HG02588 (cell line): ENCODE data around the gene FOXO3.
"Not testable (repeated sequence)": the region's sequence is repeated elsewhere in the genome, so short reads cannot be mapped to it uniquely, and the experiment has no call there.

Experiments
- ATAC-seq: cut with Tn5 transposase; IDR thresholded peaks from one replicate; pipeline ENCODE4 v1.9.1; 2021; ENCODE audit warnings: mild to moderate bottlenecking, moderate library complexity; ENCODE audit not compliant: unreplicated experiment

Gene FOXO3

DNA sequence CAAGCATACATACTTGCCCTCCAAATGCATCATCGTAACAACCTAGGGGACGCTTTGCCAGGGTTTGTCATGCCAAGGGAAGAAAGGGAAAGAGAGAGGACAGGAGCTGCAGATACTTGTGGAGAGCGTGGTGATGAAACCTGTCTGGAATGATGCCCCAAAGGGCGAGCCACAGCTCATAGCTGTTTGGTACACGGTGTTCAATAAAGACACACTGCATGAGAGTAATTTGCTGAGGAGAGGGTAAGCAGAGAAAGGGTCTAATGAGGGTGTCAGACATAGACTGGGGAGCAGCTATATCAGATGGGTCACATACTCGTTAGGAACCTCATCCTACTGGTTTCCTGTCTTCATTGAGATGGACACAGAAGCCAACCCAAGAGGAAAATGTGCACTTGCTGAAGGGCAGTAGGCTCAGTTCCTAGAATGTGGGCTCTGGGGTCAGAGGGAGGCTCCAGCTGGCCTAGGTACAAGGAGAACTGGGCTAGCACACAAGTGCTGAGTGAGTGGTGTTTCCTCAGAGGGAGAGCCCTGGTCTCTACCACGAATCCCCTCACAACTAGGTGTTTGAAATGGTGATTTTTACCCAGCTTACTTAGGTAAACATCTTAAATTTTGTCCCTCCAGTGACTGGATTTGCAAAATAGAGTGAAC is 5.2 kb upstream of the FOXO3 start:
- ATAC-seq = no peak

DNA sequence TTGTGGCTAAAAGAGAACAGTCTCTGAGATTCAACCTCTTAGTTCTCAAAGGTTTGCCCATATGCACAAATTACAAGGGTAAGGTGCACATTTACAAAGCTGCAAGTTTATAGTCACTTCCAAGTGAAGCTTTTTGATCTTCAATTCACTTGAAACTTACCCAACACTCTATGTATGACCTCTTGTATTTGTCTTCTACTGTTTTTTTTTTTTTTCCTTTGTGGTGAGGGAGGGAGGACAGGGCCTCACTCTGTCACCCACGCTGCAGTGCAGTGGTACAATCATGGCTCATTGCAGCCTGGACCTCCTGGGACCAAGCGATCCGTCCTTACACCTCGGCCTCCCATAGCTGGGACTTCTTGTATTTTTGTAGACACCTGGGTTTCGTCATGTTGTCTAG is 4.5 kb upstream of the FOXO3 start:
- ATAC-seq = no peak

DNA sequence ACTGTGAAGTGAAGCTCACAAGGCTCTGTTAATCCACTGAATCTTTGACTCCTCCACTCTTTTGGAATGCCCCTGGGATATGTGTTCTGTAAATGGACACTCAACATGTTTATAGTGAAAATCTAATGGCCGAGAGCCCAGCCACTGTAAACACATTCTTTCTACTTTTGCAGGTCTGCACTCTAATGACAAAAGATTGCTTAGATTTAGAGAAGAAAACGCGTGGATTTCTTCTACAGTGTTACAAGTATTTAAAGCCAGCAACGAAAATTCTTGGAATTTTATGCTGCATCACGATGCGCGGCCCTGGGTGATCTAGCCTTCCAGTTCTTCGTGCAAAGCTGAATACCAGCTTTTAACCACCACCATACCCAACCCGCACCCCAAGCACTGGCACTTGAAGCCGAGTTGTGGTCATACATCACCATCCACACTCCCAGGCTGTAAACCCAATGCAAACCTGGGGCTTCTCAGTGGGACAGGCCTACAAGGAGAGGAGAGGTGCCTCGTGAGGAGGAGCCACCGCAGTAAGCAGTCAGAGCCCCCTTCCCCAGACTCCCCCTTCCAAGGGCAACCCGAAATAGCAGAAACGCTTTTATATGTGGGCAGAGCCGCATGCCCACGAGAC is 3.7 kb upstream of the FOXO3 start:
- ATAC-seq = no peak

- ATAC-seq = no peak
Measured at GRCh38 chr6:108557494-108558371, 3.0 kb upstream of the FOXO3 start.

- peak; percentile 55 for ATAC-seq
Measured at GRCh38 chr6:108558372-108559096, 2.2 kb upstream of the FOXO3 start.

DNA sequence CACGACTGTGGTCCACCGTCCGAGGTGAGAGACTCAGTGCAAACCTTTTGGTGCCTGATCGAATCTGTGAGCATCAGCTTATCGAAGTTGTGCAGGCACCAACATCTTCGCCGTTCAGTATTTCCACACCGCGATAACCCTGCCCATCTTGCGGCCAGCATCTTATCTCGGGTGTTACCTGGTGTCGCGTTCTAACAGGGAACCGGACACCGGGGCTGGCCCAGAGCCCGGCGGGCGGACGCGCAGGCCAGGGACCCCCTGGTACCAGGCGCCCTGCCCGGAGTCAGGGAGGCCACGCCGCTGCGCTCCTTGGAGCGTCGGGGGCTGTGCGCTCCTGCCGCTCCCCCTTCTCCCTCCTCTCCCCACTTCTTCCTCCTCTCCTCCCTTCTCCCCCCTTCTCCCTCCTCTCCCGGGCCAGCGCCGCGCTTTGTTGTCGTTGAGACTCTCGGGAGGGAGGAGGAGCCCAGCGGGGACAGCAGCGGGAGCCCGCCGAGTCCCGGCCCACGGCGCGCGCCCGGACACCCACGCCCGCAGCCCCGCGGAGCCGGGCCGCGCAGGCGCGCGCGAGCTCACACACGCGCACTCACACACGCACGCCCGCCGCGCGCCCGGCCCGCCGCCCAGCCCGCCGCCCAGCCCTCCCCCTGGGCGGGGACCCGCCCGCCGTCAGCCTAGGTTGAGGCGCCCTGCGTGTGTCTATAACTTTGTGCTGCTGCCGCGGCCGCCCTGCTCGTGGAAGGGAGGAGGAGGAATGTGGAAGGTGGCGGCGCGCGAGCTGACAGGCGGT is 1.4 kb upstream of the FOXO3 start:
- ATAC-seq = peak; percentile 46

GRCh38 chr6:108559884-108560462 is 744 bp upstream of the FOXO3 start:
- no peak for ATAC-seq

- ATAC-seq = not testable (repeated sequence)
Measured at GRCh38 chr6:108561309-108561647, 561 bp downstream of the FOXO3 start.

GRCh38 chr6:108561742-108562502 is 1.2 kb downstream of the FOXO3 start:
- ATAC-seq = no peak

DNA sequence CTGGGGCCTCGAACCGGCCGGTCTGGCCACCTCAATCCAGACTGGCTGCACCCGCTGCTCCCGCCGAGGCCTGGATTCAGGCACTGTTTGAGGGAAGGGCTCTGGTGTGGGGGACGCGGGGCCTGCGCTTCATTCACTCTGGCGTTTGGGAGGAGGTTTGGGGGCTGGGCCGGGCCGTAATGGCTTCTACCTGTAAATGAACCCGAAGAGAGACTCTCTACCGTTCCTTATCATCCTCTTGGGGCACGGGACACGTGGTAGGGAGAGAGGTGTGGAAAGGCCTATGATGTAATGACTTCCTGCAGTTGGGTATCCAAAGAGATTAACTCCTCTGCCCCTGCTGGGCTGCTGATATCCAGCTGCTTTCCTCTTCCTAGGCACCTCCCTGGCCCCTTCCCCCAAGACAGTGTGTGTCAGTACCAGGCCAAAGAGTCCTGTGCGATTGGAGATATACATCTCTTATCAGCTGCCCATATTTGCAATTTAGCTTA is 1.8 kb downstream of the FOXO3 start:
- ATAC-seq = no peak

GRCh38 chr6:108563292-108563691 is 2.6 kb downstream of the FOXO3 start:
- no peak for ATAC-seq

- no peak for ATAC-seq
Measured at GRCh38 chr6:108564178-108564577, 3.5 kb downstream of the FOXO3 start.

GRCh38 chr6:108565091-108565766 is 4.5 kb downstream of the FOXO3 start:
- ATAC-seq = peak; percentile 56

- peak; percentile 39 for ATAC-seq
Measured at GRCh38 chr6:108565893-108566292, 5.2 kb downstream of the FOXO3 start.

DNA sequence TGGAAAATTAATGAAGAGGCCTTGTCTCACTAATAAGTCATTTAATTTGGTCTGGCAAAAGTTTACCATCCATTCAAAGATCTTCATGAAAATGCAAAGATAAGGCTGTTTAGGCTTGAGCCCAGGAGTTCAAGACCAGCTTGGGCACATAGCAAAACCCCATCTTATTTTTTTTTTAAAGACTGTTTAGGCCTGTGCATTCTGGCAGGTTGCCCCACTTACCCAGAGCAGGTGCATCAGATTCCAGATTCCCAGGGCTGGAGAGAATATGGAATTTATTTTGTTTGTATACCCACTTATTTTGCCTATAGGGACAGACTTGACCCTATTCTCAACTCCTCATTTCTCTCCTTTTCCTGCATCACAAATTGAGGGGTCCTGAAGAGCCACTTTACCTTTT is 5.7 kb downstream of the FOXO3 start:
- ATAC-seq = no peak

- no peak for ATAC-seq
Measured at GRCh38 chr6:108568101-108568500, 7.4 kb downstream of the FOXO3 start.

- ATAC-seq = no peak
Measured at GRCh38 chr6:108568551-108569305, 8.0 kb downstream of the FOXO3 start.

DNA sequence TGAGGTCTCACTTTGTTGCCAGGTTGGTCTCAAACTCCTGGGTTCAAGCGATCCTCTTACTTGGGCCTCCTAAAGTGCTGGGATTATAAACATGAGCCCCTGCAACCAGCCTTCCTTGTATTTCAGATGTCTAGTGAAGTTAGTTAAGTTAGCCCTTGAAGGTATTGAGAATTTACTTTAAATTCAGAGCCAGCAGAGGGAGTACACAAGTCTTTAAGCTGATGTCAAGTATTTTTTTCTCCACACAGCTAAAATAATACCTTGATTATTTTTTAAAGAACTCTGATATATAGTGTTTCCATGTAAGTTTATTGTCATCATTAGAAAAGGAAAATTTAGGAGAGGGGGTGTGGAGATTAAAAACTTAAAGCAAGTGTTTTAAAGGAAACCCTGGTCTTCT is 9.8 kb downstream of the FOXO3 start:
- no peak for ATAC-seq
